ENCODE data around the gene GALNT18.
"Not testable (repeated sequence)": the region's sequence is repeated elsewhere in the genome, so short reads cannot be mapped to it uniquely, and the experiment has no call there.

GALNT18 gene

GRCh38 chr11:11378184-11378940 is 243.4 kb downstream of the GALNT18 start:
- no peak for DNase-seq

GRCh38 chr11:11374358-11375148 is 247.3 kb downstream of the GALNT18 start:
- DNase-seq, result no peak

GRCh38 chr11:11373934-11374333 is 247.9 kb downstream of the GALNT18 start:
- no peak for DNase-seq

- no peak for DNase-seq
These were observed 249.3 kb downstream of the GALNT18 start for GRCh38 chr11:11372461-11372860.

- no peak for DNase-seq
These were observed 250.9 kb downstream of the GALNT18 start for GRCh38 chr11:11370962-11371303.

- no peak for DNase-seq
These were observed 251.4 kb downstream of the GALNT18 start for GRCh38 chr11:11370255-11370961.

- DNase-seq, result no peak
These were observed 255.0 kb downstream of the GALNT18 start for GRCh38 chr11:11366793-11367192.

GRCh38 chr11:11363674-11364073 is 258.1 kb downstream of the GALNT18 start:
- no peak for DNase-seq

GRCh38 chr11:11359611-11360010 is 262.2 kb downstream of the GALNT18 start:
- DNase-seq, result no peak

GRCh38 chr11:11356842-11357241 is 265.0 kb downstream of the GALNT18 start:
- DNase-seq, result no peak

GRCh38 chr11:11352878-11353277 is 268.9 kb downstream of the GALNT18 start, which contains the start of gene CSNK2A3:
Gene CSNK2A3, minus strand, starts transcription at chr11:11353250. Its CDS starts 131 bp downstream, at chr11:11353119.
- not testable (repeated sequence) for DNase-seq

GRCh38 chr11:11351851-11352250 is 270.0 kb downstream of the GALNT18 start:
- DNase-seq, result not testable (repeated sequence)

GRCh38 chr11:11351042-11351586 is 270.7 kb downstream of the GALNT18 start:
- no peak for DNase-seq

GRCh38 chr11:11349870-11350337 is 271.9 kb downstream of the GALNT18 start:
- no peak for DNase-seq

GRCh38 chr11:11349106-11349825 is 272.5 kb downstream of the GALNT18 start:
- no peak for DNase-seq

GRCh38 chr11:11348303-11348702 is 273.5 kb downstream of the GALNT18 start:
- no peak for DNase-seq

GRCh38 chr11:11347592-11347991 is 274.2 kb downstream of the GALNT18 start:
- no peak for DNase-seq

GRCh38 chr11:11346303-11346702 is 275.5 kb downstream of the GALNT18 start:
- no peak for DNase-seq

- no peak for DNase-seq
These were observed 276.7 kb downstream of the GALNT18 start for GRCh38 chr11:11345099-11345498.

GRCh38 chr11:11344045-11344444 is 277.8 kb downstream of the GALNT18 start:
- no peak for DNase-seq

GRCh38 chr11:11338304-11338703 is 283.5 kb downstream of the GALNT18 start:
- no peak for DNase-seq

- no peak for DNase-seq
These were observed 285.1 kb downstream of the GALNT18 start for GRCh38 chr11:11336664-11337063.
